ENCODE data around the gene SMAD7.

DNA sequence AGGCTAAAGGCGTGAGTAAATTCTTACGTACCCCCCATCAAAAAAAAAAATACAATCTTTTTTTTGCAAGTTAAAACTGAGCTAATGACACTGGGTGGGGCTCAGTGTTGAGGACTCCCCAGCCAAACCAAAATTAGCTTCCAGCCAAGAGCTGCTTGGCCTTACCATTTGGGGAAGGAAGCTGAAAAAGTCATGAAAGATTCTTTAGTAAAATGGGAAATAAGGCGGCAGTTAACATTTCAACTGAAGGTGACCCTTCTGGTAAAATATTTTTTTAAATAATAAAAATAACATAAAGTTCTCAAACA lies 16.4 kb downstream of the SMAD7 start:
- TF ChIP-seq GATA2 (IDR thresholded peaks at IDR 0.05; ENCODE audit: low read depth, low read length) (no peak), GATA3 (IDR thresholded peaks at IDR 0.05; ENCODE audit: low read depth, low read length) (no peak)
